HG03039 (cell line): ENCODE results near the gene EIF4B.
"Not testable (repeated sequence)": the region's sequence is repeated elsewhere in the genome, so short reads cannot be mapped to it uniquely, and the experiment has no call there.

ENCODE experiments used
- ATAC-seq: cut with Tn5 transposase; IDR thresholded peaks from one replicate; pipeline ENCODE4 v1.9.1; 2021; ENCODE audit warnings: mild to moderate bottlenecking, moderate library complexity; ENCODE audit not compliant: unreplicated experiment

EIF4B gene

GRCh38 chr12:53005986-53006809, at the start of gene EIF4B:
Gene EIF4B, plus strand, starts transcription at chr12:53006456. Its CDS starts 28 bp downstream, at chr12:53006484.
- peak; percentile 88 for ATAC-seq

DNA sequence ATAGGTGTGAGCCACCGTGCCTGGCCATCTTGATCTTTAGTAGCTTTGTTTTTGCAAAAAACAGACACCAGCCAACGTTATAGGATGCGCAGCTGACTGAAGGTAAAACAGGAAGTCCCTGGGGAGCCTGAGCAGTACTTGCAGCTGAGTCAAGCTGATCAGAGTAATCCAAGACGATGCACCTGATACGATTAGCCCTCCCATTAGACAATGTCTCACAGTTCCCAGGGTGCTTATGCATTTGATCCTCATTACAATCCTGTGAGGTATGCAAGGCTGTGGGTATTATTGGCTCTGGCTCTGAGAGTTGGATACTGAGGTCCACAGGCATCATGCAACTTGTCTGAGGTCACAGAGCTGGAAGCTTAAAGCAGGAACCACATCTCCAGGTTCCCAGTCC, 49.3 kb upstream of the EIF4B start:
- no peak for ATAC-seq

DNA sequence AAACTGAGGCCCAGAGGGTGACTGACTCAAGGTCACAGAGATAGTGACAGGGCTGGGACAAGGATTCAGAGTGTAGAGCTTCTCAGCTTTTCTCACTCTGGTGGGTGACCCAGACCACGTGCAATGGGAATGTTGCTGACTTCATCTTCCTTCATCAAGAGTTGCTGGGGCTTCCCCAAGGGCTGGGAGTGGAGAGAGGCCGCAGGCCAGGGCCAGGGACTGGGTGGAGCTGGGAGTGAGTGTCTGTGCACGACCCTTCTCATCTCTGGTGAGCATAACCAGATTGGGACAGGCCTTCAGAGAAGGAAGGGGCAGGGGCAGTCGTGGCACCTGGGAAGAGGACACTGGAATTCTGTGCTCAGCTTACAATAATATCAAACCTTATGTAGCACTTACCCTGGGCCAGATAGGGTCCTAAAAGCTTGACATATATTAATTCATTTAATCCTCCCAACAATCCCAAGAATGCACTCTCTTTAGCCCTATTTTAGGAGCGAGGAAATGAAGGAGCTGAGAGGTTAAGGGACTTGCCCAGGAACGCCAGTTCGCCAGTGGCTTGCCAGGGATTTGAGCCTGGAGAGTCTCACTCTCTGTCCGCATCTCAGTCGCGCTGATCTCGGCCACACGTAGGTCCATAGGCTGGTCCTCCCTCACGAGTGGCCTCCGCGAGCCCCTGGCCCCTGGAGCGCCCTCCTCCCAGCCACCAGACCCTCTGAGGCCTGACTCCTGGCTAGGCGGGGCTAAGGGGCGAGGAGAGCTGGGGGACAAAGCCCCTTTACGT, 41.5 kb upstream of the EIF4B start:
- no peak for ATAC-seq

- no peak for ATAC-seq
These were observed 40.9 kb upstream of the EIF4B start for GRCh38 chr12:52965337-52965731.

- no peak for ATAC-seq
These were observed 37.0 kb upstream of the EIF4B start for GRCh38 chr12:52969166-52969795.

DNA sequence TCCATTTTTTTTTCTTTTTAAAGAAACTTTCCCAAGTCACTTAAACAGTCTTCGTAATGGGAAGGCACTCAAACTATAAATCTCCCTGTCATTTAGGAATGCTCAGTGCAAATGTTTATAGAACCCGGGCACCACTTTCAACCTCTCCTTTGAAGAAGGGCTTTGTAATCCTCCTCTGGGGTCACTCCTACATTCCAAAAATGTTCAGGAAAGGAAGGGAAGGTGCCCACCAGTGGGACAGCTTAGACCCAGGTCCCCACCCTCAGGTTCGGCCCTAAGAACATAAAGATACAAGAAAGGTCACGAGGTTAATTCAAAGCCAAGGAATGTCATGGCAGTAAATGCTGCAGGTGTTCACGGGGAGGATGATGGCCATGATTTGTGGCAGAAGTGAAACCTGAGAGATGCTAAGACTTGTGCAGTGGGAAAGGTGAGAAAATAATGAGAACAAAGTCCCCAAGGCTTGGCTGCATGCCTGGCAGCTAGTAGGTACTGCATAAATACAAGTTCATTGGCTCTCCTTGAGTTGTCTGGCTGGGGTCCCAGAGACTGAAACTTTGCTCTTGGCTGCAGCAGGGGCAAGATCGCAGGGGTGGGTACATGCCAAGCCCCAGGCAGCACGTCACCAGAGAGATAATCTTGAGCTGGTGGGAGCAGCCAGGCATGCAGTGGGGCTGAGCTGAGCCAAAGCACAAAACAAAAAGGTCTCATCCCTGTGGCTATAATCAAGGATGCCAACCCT, 36.3 kb upstream of the EIF4B start:
- no peak for ATAC-seq

- ATAC-seq, result no peak
These were observed 34.5 kb upstream of the EIF4B start for GRCh38 chr12:52971679-52972329.

- no peak for ATAC-seq
These were observed 31.1 kb upstream of the EIF4B start for GRCh38 chr12:52975204-52975603.

- no peak for ATAC-seq
These were observed 30.3 kb upstream of the EIF4B start for GRCh38 chr12:52975820-52976573.

DNA sequence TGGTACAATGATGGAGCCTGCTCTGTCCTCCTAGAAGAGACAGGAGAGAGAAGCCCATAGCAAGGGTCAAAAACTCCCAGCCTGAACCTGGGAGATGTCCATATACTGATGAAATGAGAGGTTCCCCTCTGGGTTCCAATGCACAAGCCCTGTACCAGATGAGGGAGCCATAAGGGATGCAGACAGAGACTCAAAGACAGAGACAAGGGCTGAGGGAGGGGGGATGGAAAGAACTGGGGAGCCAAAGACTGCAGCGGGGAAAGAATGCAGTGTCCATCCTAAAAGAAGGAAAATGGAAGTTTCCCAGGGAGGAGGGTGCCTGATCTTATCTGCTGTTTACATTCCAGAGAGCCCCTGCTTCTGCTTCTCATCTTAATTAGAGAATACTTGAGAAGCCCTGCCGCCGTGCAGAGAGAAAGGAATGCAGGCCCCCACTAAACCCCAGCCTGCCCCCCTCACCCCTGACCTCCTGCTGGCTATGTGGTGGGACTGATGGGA, 29.6 kb upstream of the EIF4B start:
- no peak for ATAC-seq

DNA sequence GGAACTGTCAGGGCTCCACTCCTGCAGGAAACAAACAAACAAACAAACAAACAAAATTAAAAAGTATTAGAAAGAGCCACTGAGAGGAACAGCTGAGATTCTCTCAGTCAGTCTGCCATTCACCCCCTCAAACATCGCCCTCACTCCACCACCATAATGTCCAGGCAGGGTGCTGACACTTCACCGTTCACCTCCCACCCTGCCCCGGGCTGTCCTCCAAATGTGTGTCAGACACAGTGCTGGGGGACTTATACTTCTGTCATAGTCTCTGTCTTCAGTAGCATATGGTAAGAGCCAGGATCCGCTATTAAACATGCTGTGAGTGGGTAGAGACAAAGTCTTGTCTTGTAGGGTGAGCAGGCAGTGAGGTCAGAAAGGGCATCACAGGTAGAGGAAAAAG, 29.1 kb upstream of the EIF4B start:
- ATAC-seq, result no peak

DNA sequence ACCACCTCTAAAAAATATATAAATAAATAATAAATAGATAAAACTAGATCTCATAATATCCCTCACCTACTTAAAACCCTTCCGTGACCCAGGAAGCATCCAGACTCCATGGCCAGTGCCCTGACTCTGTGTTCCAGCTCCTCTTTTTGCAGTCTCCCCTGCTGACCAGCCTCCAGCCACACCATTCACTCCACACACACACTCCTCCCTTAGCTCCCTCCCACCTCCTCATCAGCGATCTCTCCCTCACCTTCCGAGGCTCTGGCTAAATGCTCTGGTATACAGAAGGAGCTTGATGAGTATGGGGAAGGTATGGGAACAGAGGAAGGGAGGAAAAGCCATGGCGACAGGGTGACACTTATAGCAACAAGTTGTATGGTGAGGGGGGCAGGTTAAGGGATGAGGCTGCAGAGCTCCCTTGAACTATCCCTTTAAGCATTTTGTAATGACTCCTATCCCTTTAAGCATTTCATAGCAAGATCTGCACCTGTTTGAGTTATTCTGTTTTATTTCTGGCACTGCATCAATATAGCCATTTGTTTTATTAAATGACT, 26.1 kb upstream of the EIF4B start:
- no peak for ATAC-seq

GRCh38 chr12:52980650-52981423, 25.4 kb upstream of the EIF4B start:
- ATAC-seq, result no peak

- no peak for ATAC-seq
These were observed 22.1 kb upstream of the EIF4B start for GRCh38 chr12:52984136-52984535.

DNA sequence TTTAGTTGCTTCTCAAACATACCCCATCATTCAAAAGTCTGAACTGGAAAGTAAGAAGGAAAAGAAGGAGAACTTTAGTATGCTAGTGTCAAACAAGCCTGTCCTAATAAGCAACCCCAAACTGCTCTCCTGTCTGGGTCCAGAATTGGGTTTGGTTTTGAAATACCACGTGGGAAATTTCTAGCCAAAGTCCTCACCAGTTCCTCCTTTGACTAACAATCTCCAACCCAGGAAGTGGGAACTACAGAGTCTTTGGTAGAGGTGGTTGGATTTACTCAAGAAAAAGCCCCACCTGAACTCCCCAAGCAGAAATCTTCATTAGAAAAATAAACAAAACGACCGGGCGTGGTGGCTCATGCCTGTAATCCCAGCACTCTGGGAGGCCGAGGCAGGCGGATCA, 17.4 kb upstream of the EIF4B start:
- no peak for ATAC-seq

DNA sequence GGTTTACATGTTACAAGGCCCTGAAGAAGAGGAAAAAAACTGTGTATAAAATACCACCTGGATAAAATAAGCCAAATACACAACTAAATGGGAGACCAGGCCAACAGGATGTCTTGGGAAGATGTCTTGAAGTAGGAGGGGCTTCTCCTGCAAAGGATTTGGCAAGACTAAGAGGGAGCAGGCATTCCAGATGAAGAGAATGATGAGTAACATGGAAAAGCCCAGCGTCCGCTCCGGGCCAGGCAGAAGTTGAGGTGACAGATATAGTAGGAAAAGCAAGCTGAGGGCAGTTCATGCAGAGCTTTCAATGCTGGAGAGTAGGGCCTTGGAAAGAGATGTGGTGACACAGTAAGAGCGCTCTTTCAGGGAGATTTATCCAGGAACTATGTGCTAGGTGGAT, 16.1 kb upstream of the EIF4B start:
- no peak for ATAC-seq

- ATAC-seq, result not testable (repeated sequence)
These were observed 14.0 kb upstream of the EIF4B start for GRCh38 chr12:52992240-52992639.

DNA sequence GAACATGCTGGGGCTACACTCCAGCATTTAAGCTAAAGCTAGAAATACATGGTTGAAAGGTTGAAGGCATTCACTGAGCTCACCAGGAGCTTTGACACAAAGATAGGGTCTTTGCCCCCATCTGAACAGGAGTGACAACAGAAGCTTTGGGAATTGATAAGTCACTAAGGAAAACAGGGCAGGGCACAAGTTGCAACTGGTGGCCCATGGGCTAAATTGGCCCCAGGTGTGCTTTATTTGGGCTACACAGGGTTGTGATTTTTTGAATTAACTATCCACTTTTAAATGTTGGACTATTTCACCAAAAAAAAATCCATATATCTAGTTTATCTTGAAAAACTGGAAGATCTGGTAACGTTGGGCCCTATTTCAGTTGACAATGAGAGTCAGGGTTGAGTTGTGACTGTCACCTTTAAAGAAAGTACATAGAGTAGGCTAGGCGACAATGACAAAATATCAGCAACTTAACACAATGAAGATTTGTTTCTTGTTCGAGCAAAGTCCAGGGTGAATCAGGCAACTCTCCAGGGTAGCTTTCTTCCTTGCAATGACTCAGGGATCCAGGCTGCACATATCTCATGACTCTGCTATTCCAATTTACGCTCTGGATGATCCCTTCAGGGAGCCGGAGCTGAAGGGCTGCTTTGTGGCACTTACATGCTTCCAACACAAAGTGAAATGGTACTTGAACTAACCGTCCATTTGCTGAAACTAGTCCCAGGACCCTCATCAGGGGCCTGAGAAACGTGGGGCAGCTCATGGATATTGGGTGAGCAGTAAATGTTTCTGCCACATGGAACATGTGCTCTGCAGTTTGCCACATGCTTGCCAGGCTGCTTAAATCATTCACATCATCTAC, 13.3 kb upstream of the EIF4B start:
- no peak for ATAC-seq
